ENCODE data around the gene PHETA1.

DNA sequence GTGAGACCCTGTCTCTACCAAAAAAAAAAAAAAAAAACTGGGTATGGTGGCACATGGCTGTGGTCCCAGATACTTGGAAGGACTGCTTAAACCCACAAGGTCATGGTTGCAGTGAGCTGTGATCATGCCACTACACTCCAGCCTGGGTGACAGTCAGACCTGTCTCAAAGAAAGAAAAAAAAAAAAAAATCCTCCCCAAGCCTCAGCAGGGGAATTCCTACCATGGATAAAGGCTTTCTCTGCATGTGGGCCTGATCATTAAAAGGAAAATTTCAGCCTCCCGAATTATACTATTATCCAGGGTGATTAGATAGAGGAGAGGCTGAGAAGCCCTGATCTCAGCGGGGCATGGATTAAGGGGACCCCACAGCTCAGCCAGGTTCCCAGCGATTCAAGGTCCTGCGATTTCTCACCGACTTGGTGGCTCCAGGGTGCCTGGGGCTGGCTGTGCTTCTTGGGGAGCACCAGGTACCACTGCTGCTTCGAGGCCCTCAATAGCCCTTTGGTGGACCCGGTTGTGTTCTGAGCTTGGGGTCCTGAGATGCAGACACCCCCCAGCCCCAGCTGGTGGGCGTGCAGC is 42.4 kb upstream of the PHETA1 start:
- TF ChIP-seq, protein P1, sequence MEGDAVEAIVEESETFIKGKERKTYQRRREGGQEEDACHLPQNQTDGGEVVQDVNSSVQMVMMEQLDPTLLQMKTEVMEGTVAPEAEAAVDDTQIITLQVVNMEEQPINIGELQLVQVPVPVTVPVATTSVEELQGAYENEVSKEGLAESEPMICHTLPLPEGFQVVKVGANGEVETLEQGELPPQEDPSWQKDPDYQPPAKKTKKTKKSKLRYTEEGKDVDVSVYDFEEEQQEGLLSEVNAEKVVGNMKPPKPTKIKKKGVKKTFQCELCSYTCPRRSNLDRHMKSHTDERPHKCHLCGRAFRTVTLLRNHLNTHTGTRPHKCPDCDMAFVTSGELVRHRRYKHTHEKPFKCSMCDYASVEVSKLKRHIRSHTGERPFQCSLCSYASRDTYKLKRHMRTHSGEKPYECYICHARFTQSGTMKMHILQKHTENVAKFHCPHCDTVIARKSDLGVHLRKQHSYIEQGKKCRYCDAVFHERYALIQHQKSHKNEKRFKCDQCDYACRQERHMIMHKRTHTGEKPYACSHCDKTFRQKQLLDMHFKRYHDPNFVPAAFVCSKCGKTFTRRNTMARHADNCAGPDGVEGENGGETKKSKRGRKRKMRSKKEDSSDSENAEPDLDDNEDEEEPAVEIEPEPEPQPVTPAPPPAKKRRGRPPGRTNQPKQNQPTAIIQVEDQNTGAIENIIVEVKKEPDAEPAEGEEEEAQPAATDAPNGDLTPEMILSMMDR (IDR thresholded peaks at IDR 0.05; ENCODE audit: insufficient read depth, low read depth, low read length), result no peak
- TF ChIP-seq EZH2 (IDR thresholded peaks at IDR 0.05; ENCODE audit: insufficient read depth, low read length), result no peak
